Measurements from ENCODE around the gene ZNF830.
"Not testable (repeated sequence)": the region's sequence is repeated elsewhere in the genome, so short reads cannot be mapped to it uniquely, and the experiment has no call there.

The ZNF830 gene

DNA sequence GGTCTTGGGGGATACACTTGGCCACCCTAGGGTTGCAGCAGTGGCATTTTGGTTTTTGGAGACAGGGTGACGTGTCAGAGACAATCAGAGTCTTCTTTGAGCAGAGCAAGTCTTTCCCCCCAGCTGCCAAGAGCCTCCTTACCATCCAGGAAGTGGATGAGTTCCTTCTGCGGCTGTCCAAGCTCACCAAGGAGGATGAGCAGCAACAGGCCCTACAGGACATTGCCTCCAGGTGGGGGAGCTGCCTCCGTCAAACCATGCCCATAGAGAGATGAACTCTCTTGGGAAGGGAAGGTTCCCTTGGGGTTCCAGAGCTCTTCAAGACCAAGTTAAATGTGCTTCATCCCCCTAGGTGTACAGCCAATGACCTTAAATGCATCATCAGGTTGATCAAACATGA lies 30.3 kb downstream of the ZNF830 start:
- DNase-seq (ENCODE audit: low read depth), result no peak

DNA sequence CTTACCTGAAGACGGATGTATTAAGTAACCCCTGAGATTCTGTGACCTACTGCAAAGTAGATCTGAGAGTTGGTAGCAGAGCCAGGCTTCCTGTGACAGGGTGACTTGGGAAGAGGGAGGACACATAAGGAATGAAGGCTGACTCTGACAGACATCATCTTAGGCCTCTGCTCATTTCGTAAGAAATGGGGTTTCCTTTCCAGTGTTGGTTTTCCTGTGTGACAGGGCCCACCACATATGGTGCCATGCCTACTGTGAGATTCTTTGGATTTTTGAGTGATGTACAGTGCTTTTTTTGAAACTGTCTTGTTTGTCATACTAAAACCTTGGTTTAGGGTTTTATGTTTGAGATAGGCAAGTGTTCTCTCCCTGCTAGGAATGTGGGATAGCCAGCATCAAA lies 31.7 kb downstream of the ZNF830 start:
- no peak for DNase-seq (ENCODE audit: low read depth)

DNA sequence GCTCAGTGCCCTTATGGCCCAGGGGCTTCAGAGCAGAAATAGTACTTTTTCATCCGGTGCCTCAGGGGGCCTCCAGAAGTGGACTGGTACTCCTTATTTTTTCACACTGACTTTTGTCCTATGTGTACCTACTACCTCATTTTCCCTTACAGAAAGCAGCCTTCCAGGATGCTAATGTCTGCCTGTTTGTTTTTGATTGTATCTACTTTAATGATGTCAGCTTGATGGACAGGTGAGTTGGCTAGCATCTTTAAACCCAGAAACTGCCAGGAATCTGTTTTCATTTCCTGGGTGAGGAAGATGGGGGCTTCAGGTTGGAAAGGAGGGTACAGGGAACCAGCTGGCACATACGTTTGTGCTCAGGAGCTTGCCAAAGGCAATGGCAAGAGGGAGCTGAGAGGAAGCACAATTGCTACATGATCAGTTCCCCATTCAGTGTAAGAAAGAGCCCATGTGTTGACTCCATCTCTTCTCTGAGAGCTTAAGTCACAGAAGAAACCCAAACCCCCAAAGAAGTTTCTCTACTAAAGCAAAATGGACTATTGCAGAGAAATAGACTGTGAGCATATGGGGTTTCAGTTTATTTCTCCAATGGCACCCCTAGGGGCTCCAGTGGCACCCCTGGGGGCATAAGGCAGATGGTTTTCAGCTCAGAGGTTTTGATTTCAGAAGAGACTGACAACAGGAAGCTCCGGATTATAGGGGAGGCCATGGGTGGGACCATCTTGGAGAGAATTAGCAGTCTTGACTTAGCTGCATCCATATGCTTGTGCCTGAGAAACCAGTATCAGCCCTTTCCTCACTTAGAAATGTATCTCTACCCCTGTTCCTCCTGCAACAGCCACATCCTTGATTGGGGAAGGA lies 35.3 kb downstream of the ZNF830 start:
- DNase-seq (ENCODE audit: low read depth), result no peak

DNA sequence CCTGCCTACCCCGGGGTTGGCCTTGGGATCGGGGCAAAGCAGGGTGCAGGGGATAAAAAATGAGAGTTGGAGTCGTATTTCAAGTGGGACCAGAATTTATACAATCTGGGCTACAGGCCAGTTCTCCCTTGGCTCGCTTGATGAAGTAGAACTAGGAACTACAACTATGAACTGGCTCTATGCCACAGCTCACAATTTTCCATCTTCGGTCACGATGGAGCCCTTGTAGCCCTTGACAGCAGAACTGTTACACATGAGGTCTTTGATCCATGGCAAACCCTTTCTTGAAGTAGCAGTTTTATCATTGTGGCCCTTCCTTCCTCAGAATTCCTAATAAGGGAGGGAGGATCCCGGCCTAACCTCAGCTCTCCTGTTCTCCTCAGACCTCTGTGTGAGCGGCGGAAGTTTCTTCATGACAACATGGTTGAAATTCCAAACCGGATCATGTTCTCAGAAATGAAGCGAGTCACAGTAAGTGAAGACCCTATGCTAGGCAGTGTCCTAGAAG lies 36.1 kb downstream of the ZNF830 start:
- DNase-seq (ENCODE audit: low read depth), result no peak

DNA sequence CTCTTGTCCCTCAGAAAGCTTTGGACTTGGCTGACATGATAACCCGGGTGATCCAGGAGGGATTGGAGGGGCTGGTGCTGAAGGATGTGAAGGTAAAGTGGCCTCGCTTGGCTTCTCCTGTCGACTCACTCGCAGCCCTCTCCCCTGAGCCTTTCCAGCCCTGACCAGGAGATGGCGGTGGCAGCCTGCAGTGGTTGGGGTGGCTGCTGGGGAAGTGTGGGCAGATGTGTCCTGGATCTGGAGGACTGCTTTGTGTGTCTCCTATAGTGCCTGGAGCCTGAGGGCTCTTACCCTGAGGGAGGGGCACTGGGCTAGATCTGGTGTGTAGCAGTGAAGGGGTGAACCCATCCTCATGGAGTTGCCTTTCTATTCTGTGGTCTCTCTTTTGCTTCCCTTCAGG lies 36.9 kb downstream of the ZNF830 start:
- DNase-seq (ENCODE audit: low read depth), result peak; percentile 55

DNA sequence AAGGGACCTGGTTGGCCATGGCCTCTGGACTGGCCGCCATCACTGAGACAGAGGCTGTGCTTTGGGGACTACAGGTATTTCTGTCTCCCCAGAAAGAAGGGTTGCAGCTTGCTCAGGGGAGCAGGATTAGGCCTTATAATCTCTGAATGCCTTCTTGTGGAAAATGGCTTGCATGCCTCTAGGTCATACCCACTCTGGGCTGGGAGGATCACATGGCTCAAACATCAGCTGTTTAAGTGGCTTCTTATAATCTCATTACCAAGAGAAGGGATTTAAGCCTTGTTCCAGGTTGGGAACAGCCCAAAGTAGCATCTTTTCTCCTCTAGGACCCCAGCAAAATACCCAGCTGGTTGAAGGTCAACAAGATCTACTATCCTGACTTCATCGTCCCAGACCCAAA lies 38.1 kb downstream of the ZNF830 start:
- no peak for DNase-seq (ENCODE audit: low read depth)

DNA sequence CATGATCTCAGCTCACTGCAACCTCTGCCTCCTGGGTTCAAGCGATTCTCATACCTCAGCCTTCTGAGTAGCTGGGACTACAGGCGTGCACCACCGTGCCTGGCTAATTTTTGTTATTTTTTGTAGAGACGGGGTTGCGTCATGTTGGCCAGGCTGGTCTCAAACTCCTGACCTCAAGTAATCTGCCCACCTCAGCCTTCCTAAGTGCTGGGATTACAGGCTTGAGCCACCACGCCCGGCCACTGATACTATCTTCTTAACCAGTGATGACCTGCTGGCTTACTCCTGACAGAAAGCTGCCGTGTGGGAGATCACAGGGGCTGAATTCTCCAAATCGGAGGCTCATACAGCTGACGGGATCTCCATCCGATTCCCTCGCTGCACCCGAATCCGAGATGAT lies 39.6 kb downstream of the ZNF830 start:
- DNase-seq (ENCODE audit: low read depth), result not testable (repeated sequence)

DNA sequence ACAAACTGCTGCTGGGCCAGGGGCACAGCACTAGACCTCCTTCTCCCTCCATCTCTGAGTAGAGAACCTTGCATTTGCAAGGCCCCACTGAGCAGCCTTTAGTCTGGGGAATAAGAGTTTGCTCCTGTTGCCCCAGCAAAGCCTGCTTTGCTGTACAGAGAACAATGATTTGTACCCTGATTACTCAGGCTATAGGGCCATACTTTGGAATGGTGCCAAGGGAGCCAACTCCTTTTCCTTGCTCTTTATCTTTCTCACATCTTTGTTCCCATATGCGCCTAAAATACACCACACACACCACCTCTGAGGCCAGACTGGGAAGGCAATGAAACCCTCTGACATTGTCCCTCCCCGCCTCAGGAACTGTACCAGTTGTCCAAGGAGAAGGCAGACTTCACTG lies 40.2 kb downstream of the ZNF830 start:
- DNase-seq (ENCODE audit: low read depth), result no peak

DNA sequence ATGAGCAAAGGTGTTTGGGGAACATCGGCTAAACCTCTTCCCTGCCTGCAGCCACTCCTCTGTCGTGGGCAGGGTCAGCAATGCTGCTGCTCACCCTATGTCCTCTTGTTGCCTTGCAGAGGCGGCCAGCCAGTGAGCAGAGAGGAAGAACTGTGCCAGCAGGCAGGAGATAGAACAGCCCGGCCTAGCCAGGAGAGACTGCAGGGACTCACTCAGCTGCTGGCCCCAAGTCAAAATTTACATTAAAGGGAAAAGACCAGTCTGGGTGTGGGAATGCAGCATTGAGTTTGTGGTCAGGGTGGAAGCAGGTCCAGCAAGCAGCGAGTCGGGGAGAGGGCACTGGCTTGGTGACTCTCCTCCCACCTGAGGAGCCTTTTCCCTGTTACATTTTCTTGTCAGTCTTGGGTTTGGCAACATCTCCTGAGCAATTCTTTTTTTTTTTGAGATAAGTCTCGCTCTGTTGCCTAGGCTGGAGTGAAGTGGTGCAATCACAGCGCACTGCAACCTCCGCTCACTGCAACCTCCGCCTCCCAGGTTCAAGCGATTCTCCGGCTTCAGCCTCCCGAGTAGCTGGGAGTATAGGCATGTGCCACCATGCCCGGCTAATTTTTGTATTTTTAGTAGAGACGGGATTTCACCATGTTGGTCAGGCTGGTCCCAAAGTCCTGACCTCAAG lies 41.7 kb downstream of the ZNF830 start:
- no peak for DNase-seq (ENCODE audit: low read depth)

DNA sequence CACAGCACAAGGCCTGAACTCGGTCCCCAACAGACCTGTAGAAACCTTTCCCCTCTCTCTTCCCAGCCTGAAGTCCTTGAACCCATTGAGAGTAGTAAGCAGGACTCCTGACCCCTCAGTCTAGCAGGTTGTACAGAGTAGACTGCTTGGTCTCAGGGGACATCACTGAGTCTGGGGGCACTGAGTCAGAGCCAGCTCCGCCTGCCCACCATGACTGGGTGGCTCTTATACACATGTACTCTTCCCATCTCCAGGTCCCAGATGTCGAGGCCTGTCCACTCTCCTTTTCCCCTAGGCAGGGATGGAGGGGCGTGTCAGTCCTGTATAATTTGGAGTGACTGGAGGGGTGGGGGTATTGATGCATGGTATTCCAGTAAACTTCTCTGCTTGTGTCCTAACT lies 42.4 kb downstream of the ZNF830 start:
- no peak for DNase-seq (ENCODE audit: low read depth)

DNA sequence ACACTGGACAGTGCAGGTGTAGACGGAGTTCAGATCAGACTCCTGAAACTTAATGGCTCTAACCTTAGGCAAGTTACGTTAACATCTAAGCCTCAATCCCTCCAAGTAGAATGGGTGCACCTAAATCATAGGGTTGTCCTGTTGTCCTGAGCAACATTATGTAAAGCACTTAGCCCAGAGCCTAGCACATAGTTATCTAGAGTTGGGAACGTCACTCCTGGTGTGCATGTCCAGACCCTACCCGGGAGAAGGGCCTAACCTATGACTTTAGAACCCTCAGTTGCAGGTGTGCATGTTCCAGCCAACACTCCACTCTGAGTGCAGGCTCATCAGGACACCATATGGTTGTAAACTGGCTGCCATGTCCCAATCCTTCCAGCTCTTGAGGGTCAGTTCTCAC lies 45.0 kb downstream of the ZNF830 start:
- DNase-seq (ENCODE audit: low read depth), result no peak

DNA sequence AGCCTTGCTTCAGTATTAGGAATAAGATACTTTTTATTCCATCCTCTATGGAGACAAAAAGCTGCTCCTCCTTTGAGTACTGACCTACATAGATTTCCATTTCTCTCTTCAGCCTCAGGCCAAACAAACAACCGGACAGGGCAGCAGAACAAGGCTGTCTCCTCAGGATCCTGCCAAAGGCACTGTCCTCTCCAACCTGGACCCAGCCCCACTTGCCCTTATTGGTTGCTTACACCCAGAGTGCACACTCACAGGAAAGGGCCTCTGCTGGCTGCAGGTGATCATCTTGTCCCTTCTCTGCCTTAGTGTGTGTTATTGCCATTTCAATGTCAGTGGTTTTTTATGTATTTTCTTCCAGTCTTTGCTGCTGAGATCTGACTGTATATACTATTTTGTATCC lies 45.6 kb downstream of the ZNF830 start:
- DNase-seq (ENCODE audit: low read depth), result no peak

DNA sequence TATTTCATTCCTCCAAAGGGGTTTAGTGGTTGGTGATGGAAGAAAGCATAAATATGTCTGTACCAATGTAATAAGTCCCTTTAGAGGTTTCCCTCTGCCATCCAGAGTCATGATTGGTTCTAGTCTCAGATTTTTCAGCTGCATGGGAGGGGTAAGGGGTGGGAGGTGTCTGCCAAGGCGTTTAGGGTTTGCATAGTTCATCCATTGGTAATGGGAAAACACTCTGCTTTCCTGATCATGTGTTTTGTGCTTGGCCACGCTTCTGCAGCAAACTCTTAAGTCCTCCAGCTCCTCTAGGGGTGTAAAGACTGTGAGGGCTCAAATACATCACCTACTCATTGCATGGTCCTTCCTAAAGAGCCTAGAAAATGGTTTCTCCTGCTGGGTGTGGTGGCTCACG lies 48.8 kb downstream of the ZNF830 start:
- no peak for DNase-seq (ENCODE audit: low read depth)

DNA sequence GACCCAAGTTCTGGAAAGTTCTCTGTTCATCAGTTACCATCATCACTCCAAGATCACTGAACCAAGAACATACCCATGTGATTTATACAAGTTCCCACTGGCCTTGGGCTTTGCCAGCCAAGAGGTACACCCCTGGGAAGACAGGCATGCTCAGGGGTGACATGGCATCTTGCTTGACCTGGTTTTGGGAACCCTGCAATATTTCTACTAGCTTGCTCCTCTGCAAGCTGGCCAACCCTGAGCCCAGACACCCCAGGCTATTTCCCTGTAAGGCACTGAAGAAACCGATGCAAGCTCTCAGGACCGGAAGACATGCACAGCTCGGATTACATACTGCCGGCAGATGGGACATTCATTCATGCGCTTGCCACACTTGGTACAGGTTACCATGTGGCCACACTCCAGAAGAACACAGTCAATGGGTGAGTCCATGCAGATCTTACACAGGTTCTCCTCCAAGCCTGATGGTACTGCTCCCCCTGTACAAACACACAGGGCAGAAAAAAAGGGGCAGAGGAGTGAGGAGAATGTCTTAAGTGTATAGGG lies 50.4 kb downstream of the ZNF830 start:
- DNase-seq (ENCODE audit: low read depth), result no peak

All from stimulated activated CD8-positive, alpha-beta memory T cell treated with anti-CD3 and anti-CD28 coated beads, Interleukin-4, amount 100 ng/mL, for 24 hours (primary cell).